A549 treated with AZD2906 at 1 μM for 4 hours (cell line): ENCODE measurements around the gene CCDC78. TPM values are rescaled to one million over a fixed set of nuclear protein-coding genes. Genes with fewer than 3 reads are reported as not detected.

Experiments
- total RNA-seq: library from RNA; stranded (reverse); fragments of 200-300 nt; extraction: Qiagen RNA extraction; gene quantifications from 5 replicates; pipeline ENCODE4 v1.2.3, GENCODE V29; 2022

The CCDC78 gene
- total RNA-seq, result 3.4 to 6.3 TPM (median 5.2 TPM) in 5 replicates

GRCh38 chr16:726438-727290 lies at the start of gene CCDC78, which contains the start of gene HAGHL:
CCDC78 (minus strand) TSS chr16:726443; CDS start chr16:726367, 76 bp downstream.
HAGHL (plus strand) TSS chr16:727106; CDS start chr16:727510, 404 bp downstream.

GRCh38 chr16:760545-761343 lies 34.5 kb upstream of the CCDC78 start, which contains the start of gene MSLN:
MSLN (plus strand) TSS chr16:760734; CDS start chr16:762681, 1,947 bp downstream.

GRCh38 chr16:740764-741505 lies 14.7 kb upstream of the CCDC78 start, which contains the start of gene CIAO3:
CIAO3 (minus strand) TSS chr16:740997; CDS start chr16:740985, 12 bp downstream.

GRCh38 chr16:720990-721764 lies 5.1 kb downstream of the CCDC78 start, which contains the start of gene ANTKMT:
ANTKMT (plus strand) TSS chr16:721146; CDS start chr16:721275, 129 bp downstream.

GRCh38 chr16:714558-715476 lies 11.4 kb downstream of the CCDC78 start, which contains the start of gene METRN:
METRN (plus strand) TSS chr16:715118; CDS start chr16:715290, 172 bp downstream.

GRCh38 chr16:705431-706188 lies 20.6 kb downstream of the CCDC78 start, which contains the start of gene FBXL16:
FBXL16 (minus strand) TSS chr16:705801; CDS start chr16:697405, 8,396 bp downstream.

GRCh38 chr16:684071-684794 lies 42.0 kb downstream of the CCDC78 start, which contains the start of gene JMJD8:
JMJD8 (minus strand) TSS chr16:684334; CDS start chr16:684319, 15 bp downstream.

GRCh38 chr16:679814-680624 lies 46.2 kb downstream of the CCDC78 start, which contains the start of gene STUB1:
STUB1 (plus strand) TSS chr16:680410; CDS start chr16:680526, 116 bp downstream.

GRCh38 chr16:674968-675883 lies 51.0 kb downstream of the CCDC78 start, which contains the start of gene RHBDL1:
RHBDL1 (plus strand) TSS chr16:675671; CDS start chr16:675791, 120 bp downstream.

Other genes with a start within 250 kb of the CCDC78 start
- gene CAPN15, start 198.7 kb downstream of the CCDC78 start, total RNA-seq, result 40.4 to 75.7 TPM (median 67.9 TPM) in 5 replicates
- gene PRR35, start 166.0 kb downstream of the CCDC78 start, total RNA-seq, result 0.08 to 0.28 TPM (median 0.26 TPM) in 5 replicates
- 0.18 to 0.30 TPM (median 0.23 TPM) in 5 replicates for gene NHLRC4, start 159.4 kb downstream of the CCDC78 start, total RNA-seq
- 28.4 to 42.0 TPM (median 39.2 TPM) in 5 replicates for gene PIGQ, start 156.5 kb downstream of the CCDC78 start, total RNA-seq
- gene RAB40C, start 136.4 kb downstream of the CCDC78 start, total RNA-seq, result 14.1 to 20.1 TPM (median 19.5 TPM) in 5 replicates
- gene WFIKKN1, start 95.5 kb downstream of the CCDC78 start, total RNA-seq, result 0.04 to 0.17 TPM (median 0.12 TPM) in 5 replicates
- gene METTL26, start 90.1 kb downstream of the CCDC78 start, total RNA-seq, result 79.9 to 151 TPM (median 141 TPM) in 5 replicates
- gene MCRIP2, start 84.6 kb downstream of the CCDC78 start, total RNA-seq, result 18.0 to 45.7 TPM (median 39.2 TPM) in 5 replicates
- gene WDR90, start 77.1 kb downstream of the CCDC78 start, total RNA-seq, result 13.8 to 27.0 TPM (median 22.9 TPM) in 5 replicates
- 64.8 to 96.0 TPM (median 88.4 TPM) in 5 replicates for gene RHOT2, start 58.3 kb downstream of the CCDC78 start, total RNA-seq
- 0.50 to 1.5 TPM (median 1.3 TPM) in 5 replicates for gene RHBDL1, start 50.8 kb downstream of the CCDC78 start, total RNA-seq
- gene STUB1, start 46.0 kb downstream of the CCDC78 start, total RNA-seq, result 84.5 to 130 TPM (median 121 TPM) in 5 replicates
- 67.4 to 83.2 TPM (median 83.1 TPM) in 5 replicates for gene JMJD8, start 42.1 kb downstream of the CCDC78 start, total RNA-seq
- gene WDR24, start 36.0 kb downstream of the CCDC78 start, total RNA-seq, result 3.9 to 6.6 TPM (median 6.2 TPM) in 5 replicates
- gene FBXL16, start 20.6 kb downstream of the CCDC78 start, total RNA-seq, result 15.0 to 21.8 TPM (median 15.8 TPM) in 5 replicates
- 66.1 to 228 TPM (median 216 TPM) in 5 replicates for gene METRN, start 11.3 kb downstream of the CCDC78 start, total RNA-seq
- gene ANTKMT, start 5.3 kb downstream of the CCDC78 start, total RNA-seq, result 28.7 to 63.4 TPM (median 61.2 TPM) in 5 replicates
- gene HAGHL, start 663 bp upstream of the CCDC78 start, total RNA-seq, result 17.6 to 20.2 TPM (median 18.6 TPM) in 5 replicates
- gene CIAO3, start 14.6 kb upstream of the CCDC78 start, total RNA-seq, result 22.4 to 33.1 TPM (median 30.0 TPM) in 5 replicates
- gene MSLN, start 34.3 kb upstream of the CCDC78 start, total RNA-seq, result 2.9 to 3.7 TPM (median 3.1 TPM) in 5 replicates
- gene RPUSD1, start 61.9 kb upstream of the CCDC78 start, total RNA-seq, result 34.4 to 58.3 TPM (median 53.4 TPM) in 5 replicates
- 14.5 to 32.9 TPM (median 24.5 TPM) in 5 replicates for gene CHTF18, start 62.2 kb upstream of the CCDC78 start, total RNA-seq
- gene GNG13, start 74.3 kb upstream of the CCDC78 start, total RNA-seq, result not detected in 5 replicates
- 7.0 to 11.2 TPM (median 9.4 TPM) in 5 replicates for gene LMF1, start 244.5 kb upstream of the CCDC78 start, total RNA-seq